ENCODE data around the gene ITGB3BP.
"Not testable (repeated sequence)": the region's sequence is repeated elsewhere in the genome, so short reads cannot be mapped to it uniquely, and the experiment has no call there.

Gene ITGB3BP

DNA sequence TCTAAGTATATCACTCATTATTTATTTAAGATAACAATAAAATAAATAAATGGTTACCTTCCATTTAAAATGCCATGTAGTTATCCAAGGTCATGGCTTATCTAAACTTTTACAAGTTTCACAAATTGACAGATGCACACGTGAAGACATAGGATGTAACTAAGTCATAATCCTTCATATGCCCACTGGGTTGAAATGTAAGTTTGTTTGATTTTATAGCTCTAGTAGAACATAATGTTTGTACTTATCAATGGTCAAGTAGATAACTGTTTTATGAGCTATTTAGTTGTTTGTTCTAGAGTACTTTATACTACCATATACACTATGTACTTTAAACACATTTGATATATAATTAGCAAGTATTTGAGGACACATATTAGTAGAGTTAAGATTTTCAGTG lies 43.0 kb downstream of the ITGB3BP start:
- no peak for ATAC-seq (ENCODE audit: low read depth)
- peaks cover 11% of the 10 kb centered on the region for H3K36me3 Mint-ChIP-seq
- no peaks in the 10 kb centered on the region for H3K4me1 Mint-ChIP-seq
- DNase-seq (ENCODE audit: low spot score in 2 of 2): no peak
- no peak overlapping the region for H3K4me3 Mint-ChIP-seq
- no peaks in the 10 kb centered on the region for H3K9me3 Mint-ChIP-seq
- H3K27ac Mint-ChIP-seq: no peak overlapping the region
- no peaks in the 10 kb centered on the region for H3K27me3 Mint-ChIP-seq

DNA sequence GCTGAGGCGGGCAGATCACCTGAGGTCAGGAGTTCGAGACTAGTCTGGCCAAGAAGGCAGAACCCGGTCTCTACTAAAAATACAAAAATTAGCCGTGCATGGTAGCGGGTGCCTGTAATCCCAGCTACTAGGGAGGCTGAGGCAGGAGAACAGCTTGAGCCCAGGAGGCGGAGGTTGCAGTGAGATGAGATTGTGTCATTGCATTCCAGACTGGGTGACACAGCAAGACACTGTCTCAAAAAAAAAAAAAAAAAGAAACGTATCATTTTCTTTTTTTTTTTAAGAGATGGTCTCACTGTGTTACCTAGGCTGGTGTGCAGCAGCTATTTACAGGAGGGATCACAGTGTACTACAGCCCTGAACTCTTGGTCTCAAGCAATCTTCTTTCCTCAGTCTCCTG lies 47.3 kb downstream of the ITGB3BP start:
- Mint-ChIP-seq H3K4me1 (no peaks in the 10 kb centered on the region), H3K4me3 (no peak overlapping the region), H3K27ac (no peak overlapping the region), H3K27me3 (no peaks in the 10 kb centered on the region), H3K36me3 (peaks cover 15% of the 10 kb centered on the region), H3K9me3 (peaks cover under 1% of the 10 kb centered on the region)
- ATAC-seq (ENCODE audit: low read depth) (no peak), DNase-seq (ENCODE audit: low spot score in 2 of 2) (no peak)

DNA sequence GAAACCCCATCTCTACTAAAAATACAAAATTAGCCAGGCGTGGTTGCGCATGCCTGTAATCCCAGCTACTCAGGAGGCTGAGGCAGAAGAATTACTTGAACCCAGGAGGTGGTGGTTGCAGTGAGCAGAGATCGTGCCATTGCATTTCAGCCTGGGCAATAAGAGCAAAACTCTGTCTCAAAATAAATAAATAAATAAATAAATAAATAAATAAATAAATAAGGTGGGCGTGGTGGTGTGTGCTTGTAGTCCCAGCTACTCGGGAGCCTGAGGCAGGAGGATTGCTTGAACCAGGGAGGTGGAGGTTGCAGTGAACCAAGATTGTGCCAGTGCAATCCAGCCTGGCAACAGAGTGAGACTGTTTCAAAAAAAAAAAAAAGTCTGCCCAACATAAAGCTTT lies 54.3 kb downstream of the ITGB3BP start:
- not testable (repeated sequence) for H3K27ac Mint-ChIP-seq; ATAC-seq (ENCODE audit: low read depth); H3K27me3 Mint-ChIP-seq; H3K9me3 Mint-ChIP-seq; H3K4me3 Mint-ChIP-seq; H3K4me1 Mint-ChIP-seq; DNase-seq (ENCODE audit: low spot score in 2 of 2)
- H3K36me3 Mint-ChIP-seq: peaks cover 15% of the 10 kb centered on the region

DNA sequence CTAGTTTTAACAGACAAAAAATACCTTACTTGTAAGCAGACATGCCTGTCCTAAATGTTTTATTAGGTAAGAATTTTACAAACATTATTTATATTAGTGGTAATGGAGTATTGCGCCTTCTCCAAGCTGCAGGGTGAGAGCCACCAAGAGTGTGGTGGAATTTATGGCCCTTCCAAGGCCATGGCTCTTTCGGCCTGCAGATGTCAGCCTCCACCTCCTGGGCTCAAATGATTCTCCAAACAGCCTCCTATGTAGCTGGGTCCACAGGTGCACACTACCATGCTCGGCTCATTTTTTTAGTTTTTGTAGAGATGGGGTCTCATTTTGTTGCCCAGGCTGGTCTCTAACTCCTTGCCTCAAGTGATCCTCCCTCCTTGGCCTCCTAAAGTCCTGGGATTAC lies 56.3 kb downstream of the ITGB3BP start:
- Mint-ChIP-seq H3K27me3 (no peaks in the 10 kb centered on the region), H3K36me3 (peaks cover 23% of the 10 kb centered on the region), H3K4me3 (no peak overlapping the region), H3K27ac (no peak overlapping the region), H3K4me1 (no peaks in the 10 kb centered on the region), H3K9me3 (peaks cover 8% of the 10 kb centered on the region)
- DNase-seq (ENCODE audit: low spot score in 2 of 2): no peak
- no peak for ATAC-seq (ENCODE audit: low read depth)

DNA sequence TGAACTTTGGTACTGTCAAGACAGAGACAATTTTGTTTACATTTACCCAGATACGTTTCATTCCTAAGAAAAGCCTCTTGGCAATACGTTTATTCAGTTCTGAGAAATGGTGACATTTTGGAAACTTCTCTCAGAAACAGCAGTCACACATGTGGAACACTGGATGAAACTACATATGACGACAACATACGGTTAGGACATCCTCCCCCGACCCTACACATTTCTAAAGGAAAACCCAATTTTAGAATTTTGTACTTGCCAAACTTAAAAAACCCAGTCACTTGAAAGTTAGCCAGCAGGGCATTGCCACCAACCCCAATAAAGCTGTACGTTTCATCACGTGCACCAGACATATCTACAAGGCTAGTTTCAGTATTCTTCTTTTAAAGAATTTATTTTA lies 56.8 kb downstream of the ITGB3BP start:
- Mint-ChIP-seq H3K27ac (no peak overlapping the region), H3K4me1 (no peaks in the 10 kb centered on the region)

DNA sequence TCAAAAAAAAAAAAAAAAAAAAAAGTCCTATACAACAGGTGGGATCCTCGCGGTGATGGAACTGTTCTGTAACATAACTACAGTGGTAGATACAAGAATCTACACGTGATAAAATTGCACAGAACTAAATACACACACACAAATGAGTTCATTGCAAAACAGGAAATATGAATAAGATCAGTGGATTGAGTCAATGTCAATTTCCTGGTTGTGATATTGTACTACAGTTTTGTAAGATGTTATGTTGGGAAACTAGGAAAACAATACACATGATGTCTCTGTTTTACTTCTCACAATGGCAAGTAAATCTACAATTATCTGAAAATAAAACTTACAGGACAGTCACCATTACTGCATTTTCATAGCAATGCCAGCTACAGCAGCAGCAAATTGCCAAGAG lies 59.8 kb downstream of the ITGB3BP start:
- ATAC-seq (ENCODE audit: low read depth): no peak
- Mint-ChIP-seq H3K4me3 (no peak overlapping the region), H3K27me3 (no peaks in the 10 kb centered on the region), H3K9me3 (peaks cover 5% of the 10 kb centered on the region), H3K27ac (no peak overlapping the region), H3K36me3 (peaks cover 21% of the 10 kb centered on the region), H3K4me1 (no peaks in the 10 kb centered on the region)
- no peak for DNase-seq (ENCODE audit: low spot score in 2 of 2)

More for the DNA sequence above, 56.8 kb downstream of the ITGB3BP start:
- DNase-seq (ENCODE audit: low spot score in 2 of 2) (no peak), ATAC-seq (ENCODE audit: low read depth) (no peak)
- Mint-ChIP-seq H3K27me3 (no peaks in the 10 kb centered on the region), H3K9me3 (peaks cover 8% of the 10 kb centered on the region), H3K4me3 (no peak overlapping the region), H3K36me3 (peaks cover 23% of the 10 kb centered on the region)

DNA sequence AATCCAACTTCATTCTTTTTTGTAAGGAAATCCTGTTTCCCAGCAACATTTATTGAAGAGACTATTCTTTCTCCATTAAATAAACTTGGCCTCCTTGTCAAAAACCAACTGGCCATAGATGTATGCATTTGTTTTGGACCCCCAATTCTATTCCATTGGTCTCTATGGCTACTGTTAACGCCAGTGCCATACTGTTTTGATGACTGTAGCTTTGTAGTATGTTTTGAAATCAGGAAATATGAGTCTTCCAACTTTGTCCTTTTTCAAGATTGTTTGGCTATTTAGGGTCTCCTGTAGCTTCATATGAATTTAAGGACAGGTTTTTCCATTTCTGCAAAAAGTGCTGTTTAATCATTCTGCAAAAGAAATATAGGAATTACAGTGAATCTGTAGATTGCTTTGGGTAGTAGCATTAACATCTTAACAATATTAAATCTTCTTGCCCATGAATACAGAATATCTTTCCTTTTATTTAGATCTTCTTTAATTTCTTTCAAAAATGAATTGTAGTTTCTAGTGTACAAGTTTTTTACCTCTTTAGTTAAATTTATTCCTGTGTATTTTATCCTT lies 61.3 kb downstream of the ITGB3BP start:
- ATAC-seq (ENCODE audit: low read depth) (no peak), DNase-seq (ENCODE audit: low spot score in 2 of 2) (no peak)
- no peaks in the 10 kb centered on the region for H3K4me1 Mint-ChIP-seq
- H3K9me3 Mint-ChIP-seq: peaks cover 5% of the 10 kb centered on the region
- H3K27me3 Mint-ChIP-seq: no peaks in the 10 kb centered on the region
- no peak overlapping the region for H3K27ac Mint-ChIP-seq
- H3K36me3 Mint-ChIP-seq: peaks cover 19% of the 10 kb centered on the region
- H3K4me3 Mint-ChIP-seq: no peak overlapping the region

DNA sequence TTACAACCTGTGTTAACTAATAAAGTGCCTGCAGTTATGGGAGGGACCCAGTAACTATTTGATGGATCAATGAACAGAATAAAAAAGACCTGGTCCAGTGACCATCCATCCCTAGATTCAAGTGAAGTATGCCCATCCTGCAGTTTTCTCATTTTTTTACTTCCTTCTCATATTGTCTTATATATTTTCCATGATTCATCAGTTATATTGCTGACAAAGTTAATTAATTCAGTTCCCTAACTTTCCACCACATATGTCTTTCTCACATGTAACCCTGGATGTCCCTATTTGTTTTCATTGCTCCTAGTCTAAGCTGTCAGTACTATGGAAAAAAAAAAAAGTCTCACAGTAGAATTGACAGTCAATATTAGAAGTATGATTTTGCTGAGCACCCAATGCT lies 64.3 kb downstream of the ITGB3BP start:
- no peak for ATAC-seq (ENCODE audit: low read depth)
- H3K4me3 Mint-ChIP-seq: no peak overlapping the region
- no peak for DNase-seq (ENCODE audit: low spot score in 2 of 2)
- no peak overlapping the region for H3K27ac Mint-ChIP-seq
- H3K27me3 Mint-ChIP-seq: no peaks in the 10 kb centered on the region
- peaks cover 5% of the 10 kb centered on the region for H3K9me3 Mint-ChIP-seq
- H3K4me1 Mint-ChIP-seq: no peaks in the 10 kb centered on the region
- peaks cover 17% of the 10 kb centered on the region for H3K36me3 Mint-ChIP-seq

DNA sequence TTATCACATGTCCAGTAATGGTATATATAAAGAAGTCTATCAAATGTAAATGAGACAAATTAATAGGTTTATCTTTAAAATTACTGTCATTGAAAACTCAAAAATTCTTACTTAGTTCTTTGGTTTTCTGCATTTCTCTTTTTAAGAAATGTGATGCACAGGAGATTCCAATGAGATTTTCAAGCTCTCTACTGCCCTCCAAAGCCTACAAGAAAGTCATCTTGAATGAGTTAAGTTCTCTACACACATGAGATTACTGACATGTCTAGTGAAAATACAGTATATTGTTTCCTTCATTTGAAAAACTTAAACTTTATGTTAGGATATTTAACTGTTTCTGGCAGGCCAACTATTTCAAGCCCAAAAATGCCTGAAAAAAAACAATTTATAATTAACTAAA lies 68.8 kb downstream of the ITGB3BP start:
- Mint-ChIP-seq H3K9me3 (no peaks in the 10 kb centered on the region), H3K4me3 (no peak overlapping the region), H3K4me1 (no peaks in the 10 kb centered on the region), H3K27me3 (no peaks in the 10 kb centered on the region), H3K36me3 (peaks cover 4% of the 10 kb centered on the region), H3K27ac (no peak overlapping the region)
- DNase-seq (ENCODE audit: low spot score in 2 of 2): no peak
- ATAC-seq (ENCODE audit: low read depth): no peak

DNA sequence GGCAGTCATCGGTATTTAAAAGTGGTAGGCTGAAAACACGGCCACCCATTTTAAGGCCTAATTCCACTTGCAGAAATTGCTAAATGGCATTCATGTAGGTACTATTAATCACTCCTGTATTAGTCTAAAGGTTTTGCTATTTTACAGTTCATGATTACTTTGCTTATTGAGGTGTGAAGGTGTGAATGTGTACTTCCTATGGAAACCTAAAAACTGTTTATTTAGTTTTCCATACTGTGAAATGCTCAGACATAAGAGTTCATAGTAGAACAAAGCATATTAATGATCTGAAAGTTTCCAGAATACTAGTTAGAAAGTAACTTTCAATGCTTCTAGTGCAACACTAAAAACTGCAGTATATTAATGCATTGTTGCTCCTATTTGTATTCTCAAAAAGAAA lies 69.8 kb downstream of the ITGB3BP start:
- Mint-ChIP-seq H3K27me3 (no peaks in the 10 kb centered on the region), H3K27ac (no peak overlapping the region), H3K4me3 (no peak overlapping the region), H3K36me3 (peaks cover 4% of the 10 kb centered on the region), H3K9me3 (no peaks in the 10 kb centered on the region), H3K4me1 (no peaks in the 10 kb centered on the region)
- no peak for ATAC-seq (ENCODE audit: low read depth)
- no peak for DNase-seq (ENCODE audit: low spot score in 2 of 2)

DNA sequence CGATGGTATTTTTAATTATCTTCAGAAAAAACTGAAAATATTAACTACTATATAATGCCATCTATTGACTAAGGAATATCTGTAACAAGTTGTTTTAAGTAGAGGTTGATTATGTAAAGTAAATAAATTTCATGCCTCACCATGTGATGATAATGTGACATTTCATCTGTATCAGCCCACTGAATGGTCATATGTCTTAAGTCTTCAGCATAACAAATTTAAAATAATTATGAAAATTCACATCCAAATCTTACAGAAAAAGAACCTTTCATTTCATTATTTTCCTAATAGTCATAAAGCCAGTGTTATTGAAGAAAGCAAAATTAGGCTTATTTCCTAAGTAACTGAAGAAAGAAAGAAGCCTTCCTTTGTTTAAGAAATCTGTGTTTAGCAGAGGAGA lies 72.6 kb downstream of the ITGB3BP start:
- Mint-ChIP-seq H3K4me3 (no peak overlapping the region), H3K36me3 (peaks cover 5% of the 10 kb centered on the region), H3K9me3 (no peaks in the 10 kb centered on the region), H3K27ac (no peak overlapping the region), H3K4me1 (no peaks in the 10 kb centered on the region), H3K27me3 (no peaks in the 10 kb centered on the region)
- no peak for ATAC-seq (ENCODE audit: low read depth)
- DNase-seq (ENCODE audit: low spot score in 2 of 2): no peak

DNA sequence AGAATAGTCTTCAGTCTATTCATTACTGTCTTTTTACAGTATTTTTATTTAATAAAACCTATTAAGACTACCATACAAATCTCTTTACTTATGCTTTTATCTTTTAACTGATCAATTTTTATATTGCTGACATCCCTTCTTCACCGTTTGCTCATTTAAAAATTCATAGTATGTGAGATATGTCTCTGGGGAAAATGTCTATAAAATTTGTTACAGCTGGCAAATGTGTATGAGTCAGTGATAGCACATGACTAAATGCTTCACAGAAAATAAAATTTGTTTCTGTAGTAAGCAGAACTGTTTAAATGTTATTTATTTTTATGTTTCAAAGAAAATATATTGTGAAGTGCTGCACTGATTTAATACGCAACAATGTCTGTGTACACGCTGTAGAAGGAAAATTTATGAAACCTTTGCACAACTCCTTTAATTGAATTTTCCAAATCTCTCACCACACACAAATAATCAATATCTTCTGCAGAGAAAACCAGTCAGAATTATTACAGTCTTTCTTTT lies 74.2 kb downstream of the ITGB3BP start:
- ATAC-seq (ENCODE audit: low read depth) (no peak), DNase-seq (ENCODE audit: low spot score in 2 of 2) (no peak)
- Mint-ChIP-seq H3K4me1 (no peaks in the 10 kb centered on the region), H3K36me3 (peaks cover 5% of the 10 kb centered on the region), H3K9me3 (no peaks in the 10 kb centered on the region), H3K27ac (no peak overlapping the region), H3K27me3 (no peaks in the 10 kb centered on the region), H3K4me3 (no peak overlapping the region)

DNA sequence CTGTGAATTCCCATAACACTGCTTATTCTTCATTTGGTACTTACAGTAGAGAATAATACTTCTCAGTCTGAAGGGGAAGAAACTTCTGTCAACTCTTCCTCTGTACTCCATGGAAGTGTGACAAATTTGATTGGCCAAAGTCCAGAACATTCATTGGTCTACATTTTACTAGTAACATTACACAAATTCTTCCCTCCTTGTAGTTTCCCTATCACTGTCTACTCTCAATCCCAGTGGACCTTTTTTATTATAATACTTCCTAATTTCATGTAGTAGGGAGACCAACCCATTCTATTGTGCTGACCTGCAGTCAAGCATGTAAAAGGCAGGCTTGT lies 80.9 kb downstream of the ITGB3BP start:
- peaks cover 4% of the 10 kb centered on the region for H3K4me1 Mint-ChIP-seq
- no peak overlapping the region for H3K4me3 Mint-ChIP-seq
- no peaks in the 10 kb centered on the region for H3K27me3 Mint-ChIP-seq
- peak overlapping the region; percentile 14 for H3K27ac Mint-ChIP-seq
- DNase-seq (ENCODE audit: low spot score in 2 of 2) (no peak), ATAC-seq (ENCODE audit: low read depth) (no peak)
- H3K9me3 Mint-ChIP-seq: no peaks in the 10 kb centered on the region
- H3K36me3 Mint-ChIP-seq: peaks cover 3% of the 10 kb centered on the region

DNA sequence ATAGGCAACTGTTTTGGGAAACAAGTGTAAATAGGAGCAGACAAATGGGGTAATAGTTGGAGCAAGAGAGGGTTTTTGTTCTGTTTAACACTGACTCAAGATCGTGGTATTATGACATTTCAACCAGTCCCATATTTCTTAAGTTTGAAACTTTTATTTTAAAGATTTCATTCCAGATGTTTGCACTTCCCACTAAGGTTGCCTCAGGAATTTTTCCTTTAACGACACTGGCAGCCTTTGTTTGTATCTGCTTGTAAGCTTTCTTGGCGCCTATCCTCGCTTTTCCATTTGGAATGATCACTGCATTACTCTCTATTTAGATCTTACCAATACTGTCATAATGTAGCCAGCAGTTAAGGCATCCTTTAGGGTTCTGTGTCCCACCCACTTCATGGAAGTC lies 87.9 kb downstream of the ITGB3BP start:
- no peak for ATAC-seq (ENCODE audit: low read depth)
- Mint-ChIP-seq H3K9me3 (no peaks in the 10 kb centered on the region), H3K36me3 (peaks cover 9% of the 10 kb centered on the region), H3K4me3 (no peak overlapping the region), H3K27me3 (no peaks in the 10 kb centered on the region), H3K27ac (no peak overlapping the region), H3K4me1 (no peaks in the 10 kb centered on the region)
- DNase-seq (ENCODE audit: low spot score in 2 of 2): no peak

DNA sequence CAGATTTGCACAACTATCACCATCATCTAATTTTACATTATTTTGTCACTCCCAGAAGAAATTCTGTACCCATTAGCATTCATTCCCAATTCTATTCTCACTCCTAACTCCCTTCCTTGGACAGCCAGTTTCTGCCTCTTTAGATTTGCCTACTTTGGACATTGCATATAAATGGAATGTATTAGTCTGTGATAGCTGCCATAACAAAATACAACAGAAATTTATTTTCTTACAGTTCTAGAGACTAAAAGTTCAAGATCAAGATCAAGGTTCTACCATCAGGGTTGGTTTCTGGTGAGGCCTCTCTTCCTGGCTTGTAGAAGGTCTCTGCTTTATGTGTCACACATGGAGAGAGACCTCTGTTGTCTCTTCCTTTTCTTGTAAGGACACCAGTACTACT lies 93.7 kb downstream of the ITGB3BP start:
- H3K4me3 Mint-ChIP-seq: no peak overlapping the region
- ATAC-seq (ENCODE audit: low read depth) (no peak), DNase-seq (ENCODE audit: low spot score in 2 of 2) (no peak)
- peaks cover 3% of the 10 kb centered on the region for H3K9me3 Mint-ChIP-seq
- no peak overlapping the region for H3K27ac Mint-ChIP-seq
- no peaks in the 10 kb centered on the region for H3K4me1 Mint-ChIP-seq
- H3K36me3 Mint-ChIP-seq: peaks cover 20% of the 10 kb centered on the region
- H3K27me3 Mint-ChIP-seq: no peaks in the 10 kb centered on the region

Data from memory B cell (primary cell).